ENCODE data around the gene CASP9. TPM values are rescaled to one million over a fixed set of nuclear protein-coding genes. Genes with fewer than 3 reads are reported as not detected.

The CASP9 gene
- total and polyA plus RNA-seq, 2 of the 13 experiments (the other 11 are each of a cell fraction or from before 2014, with no cell fraction given), result 8.5 to 11.5 TPM

DNA sequence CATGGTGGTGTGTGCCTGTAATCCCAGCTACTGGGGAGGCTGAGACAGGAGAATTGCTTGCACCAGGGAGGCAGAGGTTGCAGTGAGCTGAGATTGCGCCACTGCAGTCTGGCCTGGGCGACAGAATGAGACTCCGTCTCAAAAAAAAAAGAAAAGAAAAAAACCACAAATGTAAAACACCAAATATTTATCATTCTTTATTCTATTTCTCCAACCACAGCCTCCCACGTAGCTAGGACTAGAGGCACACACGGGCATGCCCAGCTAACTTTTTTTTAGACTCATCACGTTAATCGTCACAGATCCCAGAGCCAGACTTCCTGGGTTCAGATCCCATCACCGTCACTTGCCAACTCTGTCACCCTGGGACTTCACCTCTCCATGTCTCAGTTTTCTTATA, 16.2 kb upstream of the CASP9 start:
- no peaks in the 10 kb centered on the region for H3K79me2 ChIP-seq (ENCODE audit: insufficient read depth, low read length)
- intact Hi-C loops (cut with micrococcal nuclease; ENCODE audit: unreplicated experiment), result no loop called here
- no peaks in the 10 kb centered on the region for H4K20me1 ChIP-seq (ENCODE audit: insufficient read depth, low read length)
- 98% methylated on average over 8 of the region's 8 CpGs for whole genome bisulfite sequencing (ENCODE audit: low lambda C conversion rate)
- H3K9me3 ChIP-seq (ENCODE audit: low read length), result no peaks in the 10 kb centered on the region
- no peaks in the 10 kb centered on the region for H3K27me3 ChIP-seq (ENCODE audit: control insufficient read depth in 1 of 2, insufficient read depth in 2 of 2, low read length in 2 of 2)
- peaks cover 2% of the 10 kb centered on the region for H3K4me1 ChIP-seq (ENCODE audit: insufficient read depth, low read length)
- FAIRE-seq, result no peak
- no peak overlapping the region for H3K4me3 ChIP-seq (replicated peaks in 1 of 3; ENCODE audit: insufficient read depth in 1 of 3, low read depth in 2 of 3, low read length in 3 of 3)
- no peak for DNase-seq (ENCODE audit: low spot score)
- CTCF ChIA-PET (ENCODE audit: low intra/inter-chr PET ratio, low total read pairs), result no interaction called here
- POLR2A ChIA-PET, result no interaction called here
- in situ Hi-C loops (cut with HindIII; ENCODE audit: extremely low pct_ligation_motif_present, low pct_unique_long_range_greater_than_20kb), result no loop called here
- BruUV-seq (replicated peaks), result no TSS peak
- no peak for ATAC-seq
- no peak overlapping the region for H3K9ac ChIP-seq (ENCODE audit: insufficient read depth, low read depth, low read length)
- no peak overlapping the region for H3K4me2 ChIP-seq (ENCODE audit: low read depth, low read length)
- H3K27ac ChIP-seq (ENCODE audit: extremely low read length, insufficient read depth, low read length), result no peak overlapping the region
- peaks cover 8 to 31% of the 10 kb centered on the region in 2 experiments for H3K36me3 ChIP-seq (replicated peaks in 1 of 2; ENCODE audit: control insufficient read depth in 1 of 2, insufficient read depth in 2 of 2, low read length in 2 of 2)
- no peak overlapping the region for H2AFZ ChIP-seq (ENCODE audit: low read length)
- no peak for TF ChIP-seq GMEB1 (CRISPR knock-in tag; IDR thresholded peaks at IDR 0.05; ENCODE audit: borderline replicate concordance)
- no peak for TF ChIP-seq ATF5 (CRISPR knock-in tag; IDR thresholded peaks at IDR 0.05; ENCODE audit: low read depth)
- TF ChIP-seq, protein P1, sequence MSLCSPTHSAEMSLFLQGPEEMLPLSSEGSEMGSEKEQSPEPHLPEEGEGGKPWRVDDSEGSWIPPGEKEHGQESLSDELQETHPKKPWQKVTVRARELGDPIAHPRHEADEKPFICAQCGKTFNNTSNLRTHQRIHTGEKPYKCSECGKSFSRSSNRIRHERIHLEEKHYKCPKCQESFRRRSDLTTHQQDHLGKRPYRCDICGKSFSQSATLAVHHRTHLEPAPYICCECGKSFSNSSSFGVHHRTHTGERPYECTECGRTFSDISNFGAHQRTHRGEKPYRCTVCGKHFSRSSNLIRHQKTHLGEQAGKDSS (CRISPR knock-in tag; IDR thresholded peaks at IDR 0.05; ENCODE audit: borderline replicate concordance, low read depth), result no peak

- FAIRE-seq (no peak), ATAC-seq (no peak), DNase-seq (ENCODE audit: low spot score) (no peak)
- intact Hi-C loops (cut with micrococcal nuclease; ENCODE audit: unreplicated experiment), result no loop called here
- no peak overlapping the region for H3K4me3 ChIP-seq (replicated peaks in 1 of 3; ENCODE audit: insufficient read depth in 1 of 3, low read depth in 2 of 3, low read length in 3 of 3)
- H3K4me1 ChIP-seq (ENCODE audit: insufficient read depth, low read length), result no peaks in the 10 kb centered on the region
- TF ChIP-seq PHF20 (CRISPR knock-in tag; IDR thresholded peaks at IDR 0.05) (no peak), RNF2 (conservative IDR thresholded peaks at IDR 0.05; ENCODE audit: low read depth) (no peak), ZBTB38 (CRISPR knock-in tag; IDR thresholded peaks at IDR 0.05) (no peak), SKI (IDR thresholded peaks at IDR 0.05; ENCODE audit: partially characterized antibody) (no peak), SOX13 (IDR thresholded peaks at IDR 0.05) (no peak), SOX13 (CRISPR knock-in tag; conservative IDR thresholded peaks at IDR 0.05 in 1 of 2, IDR thresholded peaks at IDR 0.05 in 1 of 2) (no peak), ARNTL (CRISPR knock-in tag; IDR thresholded peaks at IDR 0.05) (no peak), ERF (CRISPR knock-in tag; IDR thresholded peaks at IDR 0.05) (no peak), KLF11 (CRISPR knock-in tag; IDR thresholded peaks at IDR 0.05) (no peak), KAT8 (CRISPR knock-in tag; IDR thresholded peaks at IDR 0.05) (no peak), SUZ12 (IDR thresholded peaks at IDR 0.05; ENCODE audit: low read depth, low read length) (no peak), DRAP1 (CRISPR knock-in tag; IDR thresholded peaks at IDR 0.05) (no peak), MAFG (CRISPR knock-in tag; IDR thresholded peaks at IDR 0.05) (no peak), RORA (CRISPR knock-in tag; IDR thresholded peaks at IDR 0.05) (no peak), CC2D1A (CRISPR knock-in tag; IDR thresholded peaks at IDR 0.05) (no peak), FOSL2 (CRISPR knock-in tag; IDR thresholded peaks at IDR 0.05) (no peak)
- no peak overlapping the region for H2AFZ ChIP-seq (ENCODE audit: low read length)
- no peaks in the 10 kb centered on the region for H3K27me3 ChIP-seq (ENCODE audit: control insufficient read depth in 1 of 2, insufficient read depth in 2 of 2, low read length in 2 of 2)
- H3K9me3 ChIP-seq (ENCODE audit: low read length), result no peaks in the 10 kb centered on the region
- no peaks in the 10 kb centered on the region for H4K20me1 ChIP-seq (ENCODE audit: insufficient read depth, low read length)
- H3K27ac ChIP-seq (ENCODE audit: extremely low read length, insufficient read depth, low read length), result no peak overlapping the region
- 90% methylated on average over 6 of the region's 6 CpGs for WGBS (ENCODE audit: low lambda C conversion rate)
- no TSS peak for BruUV-seq (replicated peaks)
- no peak overlapping the region for H3K9ac ChIP-seq (ENCODE audit: insufficient read depth, low read depth, low read length)
- no peaks in the 10 kb centered on the region for H3K79me2 ChIP-seq (ENCODE audit: insufficient read depth, low read length)
- no peak overlapping the region for H3K4me2 ChIP-seq (ENCODE audit: low read depth, low read length)
- CTCF ChIA-PET (ENCODE audit: low intra/inter-chr PET ratio, low total read pairs), result no interaction called here
- H3K36me3 ChIP-seq (replicated peaks in 1 of 2; ENCODE audit: control insufficient read depth in 1 of 2, insufficient read depth in 2 of 2, low read length in 2 of 2), result peaks cover 8 to 26% of the 10 kb centered on the region in 2 experiments
- POLR2A ChIA-PET, result no interaction called here
- in situ Hi-C loops (cut with HindIII; ENCODE audit: extremely low pct_ligation_motif_present, low pct_unique_long_range_greater_than_20kb), result no loop called here
These were observed 14.8 kb upstream of the CASP9 start for GRCh38 chr1:15538771-15539170.

Data from HepG2 (cell line).